Measurements from ENCODE around the gene GABRG2. TPM values are rescaled to one million over a fixed set of nuclear protein-coding genes. Genes with fewer than 3 reads are reported as not detected.
"Not testable (repeated sequence)": the region's sequence is repeated elsewhere in the genome, so short reads cannot be mapped to it uniquely, and the experiment has no call there.

The GABRG2 gene
- not detected in 2 replicates for total RNA-seq (2012; rRNA removed)

GRCh38 chr5:162067655-162068411 is at the start of gene GABRG2:
TSS of gene GABRG2 (plus strand) at chr5:162067773. CDS start at chr5:162068000, 227 bp downstream.
- H3K9ac ChIP-seq (ENCODE audit: low read depth, low read length): no peak within 1 kb of the TSS
- H3K4me2 ChIP-seq (ENCODE audit: low read length): no peak within 1 kb of the TSS
- H3K9me3 ChIP-seq (replicated peaks; ENCODE audit: low read length): no peaks in the 10 kb centered on the region
- H3K27me3 ChIP-seq (ENCODE audit: control insufficient read depth, insufficient read depth, low read length): no peaks in the 10 kb centered on the region
- no peaks in the 10 kb centered on the region for H3K36me3 ChIP-seq (ENCODE audit: insufficient read depth, low read length)
- H3K4me3 ChIP-seq (ENCODE audit: low read length): no peak within 1 kb of the TSS
- H3K4me1 ChIP-seq (ENCODE audit: control insufficient read depth, insufficient read depth, low read length): no peaks in the 10 kb centered on the region

- H3K9me3 ChIP-seq (replicated peaks; ENCODE audit: low read length): peaks cover 12% of the 10 kb centered on the region
- H3K4me3 ChIP-seq (ENCODE audit: low read length): no peak overlapping the region
- H3K4me2 ChIP-seq (ENCODE audit: low read length): no peak overlapping the region
- H3K4me1 ChIP-seq (ENCODE audit: control insufficient read depth, insufficient read depth, low read length): no peaks in the 10 kb centered on the region
- no peak overlapping the region for H3K9ac ChIP-seq (ENCODE audit: low read depth, low read length)
- no peaks in the 10 kb centered on the region for H3K27me3 ChIP-seq (ENCODE audit: control insufficient read depth, insufficient read depth, low read length)
- H3K36me3 ChIP-seq (ENCODE audit: insufficient read depth, low read length): no peaks in the 10 kb centered on the region
Observed at GRCh38 chr5:162025312-162025711, 42.3 kb upstream of the GABRG2 start.

GRCh38 chr5:162026803-162027202 is 40.8 kb upstream of the GABRG2 start:
- H3K9me3 ChIP-seq (replicated peaks; ENCODE audit: low read length): peaks cover 10% of the 10 kb centered on the region
- no peaks in the 10 kb centered on the region for H3K27me3 ChIP-seq (ENCODE audit: control insufficient read depth, insufficient read depth, low read length)
- H3K36me3 ChIP-seq (ENCODE audit: insufficient read depth, low read length): no peaks in the 10 kb centered on the region
- H3K9ac ChIP-seq (ENCODE audit: low read depth, low read length): no peak overlapping the region
- no peak overlapping the region for H3K4me2 ChIP-seq (ENCODE audit: low read length)
- H3K4me1 ChIP-seq (ENCODE audit: control insufficient read depth, insufficient read depth, low read length): no peaks in the 10 kb centered on the region
- no peak overlapping the region for H3K4me3 ChIP-seq (ENCODE audit: low read length)

GRCh38 chr5:162037431-162037830 is 30.1 kb upstream of the GABRG2 start:
- no peak overlapping the region for H3K4me3 ChIP-seq (ENCODE audit: low read length)
- no peak overlapping the region for H3K4me2 ChIP-seq (ENCODE audit: low read length)
- no peaks in the 10 kb centered on the region for H3K4me1 ChIP-seq (ENCODE audit: control insufficient read depth, insufficient read depth, low read length)
- H3K9me3 ChIP-seq (replicated peaks; ENCODE audit: low read length): peaks cover 5% of the 10 kb centered on the region
- no peaks in the 10 kb centered on the region for H3K36me3 ChIP-seq (ENCODE audit: insufficient read depth, low read length)
- H3K27me3 ChIP-seq (ENCODE audit: control insufficient read depth, insufficient read depth, low read length): no peaks in the 10 kb centered on the region
- no peak overlapping the region for H3K9ac ChIP-seq (ENCODE audit: low read depth, low read length)

- H3K36me3 ChIP-seq (ENCODE audit: insufficient read depth, low read length): no peaks in the 10 kb centered on the region
- H3K9me3 ChIP-seq (replicated peaks; ENCODE audit: low read length): no peaks in the 10 kb centered on the region
- no peak overlapping the region for H3K9ac ChIP-seq (ENCODE audit: low read depth, low read length)
- no peaks in the 10 kb centered on the region for H3K27me3 ChIP-seq (ENCODE audit: control insufficient read depth, insufficient read depth, low read length)
- no peak overlapping the region for H3K4me2 ChIP-seq (ENCODE audit: low read length)
- no peak overlapping the region for H3K4me3 ChIP-seq (ENCODE audit: low read length)
- no peaks in the 10 kb centered on the region for H3K4me1 ChIP-seq (ENCODE audit: control insufficient read depth, insufficient read depth, low read length)
Observed at GRCh38 chr5:162047279-162047678, 20.3 kb upstream of the GABRG2 start.

GRCh38 chr5:162052676-162053075 is 14.9 kb upstream of the GABRG2 start:
- Histone ChIP-seq H3K36me3 (ENCODE audit: insufficient read depth, low read length) (no peaks in the 10 kb centered on the region), H3K4me3 (ENCODE audit: low read length) (no peak overlapping the region), H3K9ac (ENCODE audit: low read depth, low read length) (no peak overlapping the region), H3K4me1 (ENCODE audit: control insufficient read depth, insufficient read depth, low read length) (no peaks in the 10 kb centered on the region), H3K4me2 (ENCODE audit: low read length) (no peak overlapping the region), H3K9me3 (replicated peaks; ENCODE audit: low read length) (peaks cover 8% of the 10 kb centered on the region), H3K27me3 (ENCODE audit: control insufficient read depth, insufficient read depth, low read length) (no peaks in the 10 kb centered on the region)

- H3K27me3 ChIP-seq (ENCODE audit: control insufficient read depth, insufficient read depth, low read length): not testable (repeated sequence)
Observed at GRCh38 chr5:162055095-162055494, 12.5 kb upstream of the GABRG2 start.

GRCh38 chr5:162067162-162067561 is 411 bp upstream of the GABRG2 start:
- H3K9me3 ChIP-seq (replicated peaks; ENCODE audit: low read length): no peaks in the 10 kb centered on the region
- H3K9ac ChIP-seq (ENCODE audit: low read depth, low read length): no peak overlapping the region
- no peak overlapping the region for H3K4me3 ChIP-seq (ENCODE audit: low read length)
- no peaks in the 10 kb centered on the region for H3K4me1 ChIP-seq (ENCODE audit: control insufficient read depth, insufficient read depth, low read length)
- H3K27me3 ChIP-seq (ENCODE audit: control insufficient read depth, insufficient read depth, low read length): no peaks in the 10 kb centered on the region
- no peak overlapping the region for H3K4me2 ChIP-seq (ENCODE audit: low read length)
- H3K36me3 ChIP-seq (ENCODE audit: insufficient read depth, low read length): no peaks in the 10 kb centered on the region

More at GRCh38 chr5:162055095-162055494, 12.5 kb upstream of the GABRG2 start:
- H3K9me3 ChIP-seq (replicated peaks; ENCODE audit: low read length): peaks cover 10% of the 10 kb centered on the region
- H3K9ac ChIP-seq (ENCODE audit: low read depth, low read length); H3K4me3 ChIP-seq (ENCODE audit: low read length); H3K4me1 ChIP-seq (ENCODE audit: control insufficient read depth, insufficient read depth, low read length); H3K36me3 ChIP-seq (ENCODE audit: insufficient read depth, low read length); H3K4me2 ChIP-seq (ENCODE audit: low read length): not testable (repeated sequence)

- Histone ChIP-seq H3K9me3 (replicated peaks; ENCODE audit: low read length) (no peaks in the 10 kb centered on the region), H3K9ac (ENCODE audit: low read depth, low read length) (no peak overlapping the region), H3K36me3 (ENCODE audit: insufficient read depth, low read length) (no peaks in the 10 kb centered on the region), H3K27me3 (ENCODE audit: control insufficient read depth, insufficient read depth, low read length) (no peaks in the 10 kb centered on the region), H3K4me2 (ENCODE audit: low read length) (no peak overlapping the region), H3K4me1 (ENCODE audit: control insufficient read depth, insufficient read depth, low read length) (no peaks in the 10 kb centered on the region), H3K4me3 (ENCODE audit: low read length) (no peak overlapping the region)
Observed at GRCh38 chr5:162068412-162068811, 839 bp downstream of the GABRG2 start.

GRCh38 chr5:162068936-162069335 is 1.4 kb downstream of the GABRG2 start:
- H3K4me3 ChIP-seq (ENCODE audit: low read length): no peak overlapping the region
- no peak overlapping the region for H3K4me2 ChIP-seq (ENCODE audit: low read length)
- no peak overlapping the region for H3K9ac ChIP-seq (ENCODE audit: low read depth, low read length)
- no peaks in the 10 kb centered on the region for H3K4me1 ChIP-seq (ENCODE audit: control insufficient read depth, insufficient read depth, low read length)
- no peaks in the 10 kb centered on the region for H3K27me3 ChIP-seq (ENCODE audit: control insufficient read depth, insufficient read depth, low read length)
- H3K36me3 ChIP-seq (ENCODE audit: insufficient read depth, low read length): no peaks in the 10 kb centered on the region
- no peaks in the 10 kb centered on the region for H3K9me3 ChIP-seq (replicated peaks; ENCODE audit: low read length)

GRCh38 chr5:162078805-162079204 is 11.2 kb downstream of the GABRG2 start:
- no peaks in the 10 kb centered on the region for H3K36me3 ChIP-seq (ENCODE audit: insufficient read depth, low read length)
- no peak overlapping the region for H3K9ac ChIP-seq (ENCODE audit: low read depth, low read length)
- H3K9me3 ChIP-seq (replicated peaks; ENCODE audit: low read length): no peaks in the 10 kb centered on the region
- no peak overlapping the region for H3K4me3 ChIP-seq (ENCODE audit: low read length)
- H3K4me2 ChIP-seq (ENCODE audit: low read length): no peak overlapping the region
- H3K27me3 ChIP-seq (ENCODE audit: control insufficient read depth, insufficient read depth, low read length): no peaks in the 10 kb centered on the region
- H3K4me1 ChIP-seq (ENCODE audit: control insufficient read depth, insufficient read depth, low read length): no peaks in the 10 kb centered on the region

GRCh38 chr5:162091336-162091735 is 23.8 kb downstream of the GABRG2 start:
- Histone ChIP-seq H3K4me1 (ENCODE audit: control insufficient read depth, insufficient read depth, low read length) (no peaks in the 10 kb centered on the region), H3K9ac (ENCODE audit: low read depth, low read length) (no peak overlapping the region), H3K4me2 (ENCODE audit: low read length) (no peak overlapping the region), H3K9me3 (replicated peaks; ENCODE audit: low read length) (no peaks in the 10 kb centered on the region), H3K4me3 (ENCODE audit: low read length) (no peak overlapping the region), H3K27me3 (ENCODE audit: control insufficient read depth, insufficient read depth, low read length) (no peaks in the 10 kb centered on the region), H3K36me3 (ENCODE audit: insufficient read depth, low read length) (no peaks in the 10 kb centered on the region)

Measured in skeletal muscle satellite cell (primary cell).